K562 (cell line): ENCODE measurements around the gene ELF5. TPM values are rescaled to one million over a fixed set of nuclear protein-coding genes. Genes with fewer than 3 reads are reported as not detected.

Experiments
- ATAC-seq: fragments of 200-7000 bp; cut with Tn5 transposase; 3 replicates; pipeline ENCODE4 v1.9.1; 2020; ENCODE audit warnings: moderate library complexity
- BruUV-seq: library from RNA; stranded (reverse); fragments of 400-500 nt; replicated peaks from 2 replicates; lab custom pipeline; 2021; lab: Mats Ljungman, UMichigan
- CTCF ChIA-PET: fragments of 300-600 bp; formaldehyde crosslinking; extraction: SDS; loops from one replicate; lab custom pipeline; 2021; ENCODE audit warnings: low intra/inter-chr PET ratio; lab: Yijun Ruan, JAX
- POLR2A ChIA-PET: fragments of 300-600, 350-650 bp; sonication (Branson Sonifier 250); formaldehyde crosslinking; extraction: SDS; loops from one replicate; lab custom pipeline; 2021; ENCODE audit warnings: antibody characterized with exemption, inconsistent platforms; lab: Yijun Ruan, JAX
- DNase-seq, 4 experiments: peaks; one replicate each; pipeline versions ENCODE4 v3.0.0 to v3.0.0-alpha.2; 2011 to 2018; ENCODE audit warnings: low spot score in 3 of 4, mixed read lengths in 3 of 4; ENCODE audit errors: extremely low read depth in 1 of 4
- FAIRE-seq: peaks from 2 replicates; lab custom pipeline; 2011; peaks lifted over from hg19 to GRCh38; lab: Jason Lieb, UNC
- H2AFZ ChIP-seq: 2 replicates; pipeline ENCODE4 v1.6.0; 2011; ENCODE audit warnings: low read depth, low read length, control low read depth, inconsistent platforms
- H3K27ac ChIP-seq: fragments of 200-600 bp; 3 replicates; pipeline ENCODE4 v1.8.0; 2011; ENCODE audit warnings: low read depth, mild to moderate bottlenecking, control low read depth, inconsistent platforms, low read length, moderate library complexity, mixed read lengths; ENCODE audit errors: extremely low read depth
- H3K27me3 ChIP-seq, 2 experiments: fragments of 300-600 bp in 1 of 2; 2 replicates in 1 of 2; 3 replicates in 1 of 2; pipeline versions ENCODE4 v1.6.0 to v1.8.0; 2011; ENCODE audit warnings: inconsistent platforms in 2 of 2, low read length in 2 of 2, mild to moderate bottlenecking in 1 of 2, mixed read lengths in 1 of 2, moderate library complexity in 1 of 2; ENCODE audit not compliant: control insufficient read depth in 2 of 2, insufficient read depth in 2 of 2
- H3K36me3 ChIP-seq: fragments of 300-600 bp; 3 replicates; pipeline ENCODE4 v1.8.0; 2011; ENCODE audit warnings: mild to moderate bottlenecking, low read length, inconsistent platforms; ENCODE audit not compliant: control insufficient read depth, insufficient read depth
- H3K4me1 ChIP-seq, 2 experiments: fragments of 200-600 bp in 1 of 2; replicated peaks in 1 of 2; 2 replicates in 1 of 2; 3 replicates in 1 of 2; pipeline versions ENCODE4 v1.5.1 to v1.8.0; 2011; ENCODE audit warnings: inconsistent platforms in 2 of 2, low read length in 2 of 2, mild to moderate bottlenecking in 1 of 2, mixed read lengths in 1 of 2, moderate library complexity in 1 of 2; ENCODE audit not compliant: control insufficient read depth in 2 of 2, insufficient read depth in 2 of 2
- H3K4me2 ChIP-seq: 2 replicates; pipeline ENCODE4 v1.6.1; 2011; ENCODE audit warnings: low read length, control low read depth, inconsistent platforms, mixed read lengths; ENCODE audit not compliant: insufficient read depth
- H3K4me3 ChIP-seq: fragments of 200-600 bp; sonication (generic), shearing (Covaris generic); 2 replicates; pipeline ENCODE4 v1.5.1; 2016; ENCODE audit warnings: control low read depth, inconsistent platforms
- H3K79me2 ChIP-seq: fragments of 200-600 bp; 3 replicates; pipeline ENCODE4 v1.8.0; 2011; ENCODE audit warnings: low read length, inconsistent platforms; ENCODE audit not compliant: control insufficient read depth, insufficient read depth
- H3K9ac ChIP-seq, 2 experiments: 2 replicates each; pipeline versions ENCODE4 v1.6.0 to v1.6.1; 2011; ENCODE audit warnings: low read depth in 2 of 2, low read length in 2 of 2, control low read depth in 1 of 2, inconsistent platforms in 1 of 2, mild to moderate bottlenecking in 1 of 2, mixed read lengths in 1 of 2; ENCODE audit not compliant: insufficient read depth in 1 of 2
- H3K9me1 ChIP-seq: one replicate; pipeline ENCODE4 v1.6.0; 2011; ENCODE audit warnings: inconsistent platforms, mild to moderate bottlenecking, low read length, moderate library complexity; ENCODE audit not compliant: control insufficient read depth, insufficient read depth
- H3K9me3 ChIP-seq: replicated peaks from 2 replicates; pipeline ENCODE4 v1.5.1; 2011; ENCODE audit warnings: low read depth, low read length, inconsistent platforms; ENCODE audit not compliant: control insufficient read depth, insufficient read depth
- H4K20me1 ChIP-seq: replicated peaks from 2 replicates; pipeline ENCODE4 v1.6.1; 2011; ENCODE audit warnings: low read length, inconsistent platforms, mixed read lengths; ENCODE audit not compliant: control insufficient read depth, insufficient read depth
- BCL6 ChIP-seq: fragments of 250-450 bp; sonication (Bioruptor Pico); IDR thresholded peaks from 2 replicates; pipeline ENCODE4 v1.4.0; 2020
- ZBTB33 ChIP-seq: sonication (generic); formaldehyde crosslinking; IDR thresholded peaks from 2 replicates; pipeline ENCODE4 v1.8.1; 2023; ENCODE audit warnings: mild to moderate bottlenecking, missing genetic modification reagents
- ZNF696 ChIP-seq: fragments of 250-450 bp; sonication (Bioruptor Pico); conservative IDR thresholded peaks from 2 replicates; pipeline ENCODE4 v1.4.0; 2020; ENCODE audit warnings: mild to moderate bottlenecking, moderate library complexity
- WGBS: fragments of 100-300 bp; shearing (Covaris generic); methylation state at CpG from one replicate; pipeline ENCODE4 v1.1.6; 2016; ENCODE audit warnings: low coverage, mixed read lengths; ENCODE audit not compliant: insufficient coverage; ENCODE audit errors: missing lambda C conversion rate; 5-methylcytosine and 5-hydroxymethylcytosine counted together
- in situ Hi-C: fragments of 300-500 bp; cut with MboI; formaldehyde crosslinking; loops from 4 replicates; pipeline ENCODE4 v1.15.0; 2018; ENCODE audit warnings: inconsistent platforms, mixed read lengths
- intact Hi-C: fragments of 100-400 bp; cut with micrococcal nuclease; formaldehyde crosslinking; loops from 2 replicates; pipeline ENCODE4 v1.14.2; 2022
- polyA plus RNA-seq, 8 experiments: library from polyadenylated mRNA; depleted of rRNA in 4 of 8; stranded (reverse) in 5 of 8; unstranded in 3 of 8; fragments of >200 nt; fragmentation: Nextera tagmentation in 2 of 8; fragmentation: Illumina TruSeq in 1 of 8; extraction: Ambion mirVana in 2 of 8; extraction: Trizol in 1 of 8; gene quantifications; 2 replicates each; pipeline versions ENCODE4 v1.2.1 to v1.2.3, GENCODE V29; 2011 to 2014; ENCODE audit warnings: inconsistent platforms in 1 of 8, missing spikeins in 1 of 8
- total RNA-seq, 7 experiments: library from RNA; depleted of rRNA in 6 of 7; stranded (reverse); fragments of >200 nt in 6 of 7; fragmentation: Illumina TruSeq in 2 of 7; extraction: Trizol in 2 of 7; gene quantifications; 2 replicates each; pipeline versions ENCODE4 v1.2.1 to v1.2.3, GENCODE V29; 2011 to 2021; ENCODE audit warnings: low replicate concordance in 1 of 7

The ELF5 gene
- total and polyA plus RNA-seq, 9 of the 15 experiments (the other 6 are each of a cell fraction or from before 2014, with no cell fraction given): not detected

GRCh38 chr11:34528072-34528471 is 14.5 kb upstream of the ELF5 start:
- FAIRE-seq (no peak), DNase-seq (no peak), ATAC-seq (no peak)
- Histone ChIP-seq H3K36me3 (no peaks in the 10 kb centered on the region), H2AFZ (no peak overlapping the region), H3K27ac (no peak overlapping the region), H3K9ac (no peak overlapping the region), H3K4me2 (no peak overlapping the region), H3K79me2 (no peaks in the 10 kb centered on the region), H3K27me3 (peaks cover 16 to 34% of the 10 kb centered on the region in 2 experiments), H3K4me3 (no peak overlapping the region), H4K20me1 (no peaks in the 10 kb centered on the region), H3K4me1 (peaks cover 0 to 4% of the 10 kb centered on the region in 2 experiments; a peak in 2 of 5 replicates), H3K9me1 (no peaks in the 10 kb centered on the region), H3K9me3 (no peaks in the 10 kb centered on the region)
- no peak for TF ChIP-seq ZBTB33 (CRISPR knock-in tag)
- TF ChIP-seq ZNF696 (CRISPR knock-in tag): no peak
- no peak for TF ChIP-seq BCL6 (CRISPR knock-in tag)
- POLR2A ChIA-PET: interaction anchor here (1.8 kb wide), 1 partner anchor 9 kb away, joined by 4 read pairs; no protein-coding TSS in a partner anchor
- in situ Hi-C loops (no loop called here), intact Hi-C loops (no loop called here)
- 5% methylated on average over 2 of the region's 2 CpGs for WGBS
- no TSS peak for BruUV-seq
- CTCF ChIA-PET: no interaction called here
